H1 (cell line): ENCODE results near the gene CYP2B6. TPM values are rescaled to one million over a fixed set of nuclear protein-coding genes. Genes with fewer than 3 reads are reported as not detected.

Source experiments
- polyA plus RNA-seq, 7 experiments: library from polyadenylated mRNA; depleted of rRNA in 3 of 7; stranded (reverse) in 5 of 7; unstranded in 2 of 7; fragments of >200 nt in 5 of 7; fragments of 200-250 nt in 2 of 7; gene quantifications; 1 replicate in 5 of 7; 2 replicates in 1 of 7; 4 replicates in 1 of 7; pipeline versions ENCODE4 v1.2.1 to v1.2.3, GENCODE V29; 2011 to 2013; ENCODE audit warnings: missing spikeins in 2 of 7, mixed read lengths in 2 of 7
- total RNA-seq: library from RNA; stranded (reverse); fragmentation: NEBNext Ultra II Directional; extraction: Animal tissue kit (Norgen Biotek cat#: 25700); gene quantifications from 2 replicates; pipeline ENCODE4 v1.2.1, GENCODE V29; 2021

The CYP2B6 gene
- total and polyA plus RNA-seq, 2 of the 8 experiments (the other 6 are each of a cell fraction or from before 2014, with no cell fraction given) = 2.8 to 5.4 TPM

Other genes starting within 250 kb of the CYP2B6 start
- gene ACTMAP, start 240.8 kb upstream of the CYP2B6 start, total RNA-seq = 24.8 and 26.5 TPM in 2 replicates
- gene ACTMAP, start 240.8 kb upstream of the CYP2B6 start, polyA plus RNA-seq (2011; rRNA removed) = 24.1 and 30.3 TPM in 2 replicates
- 201 and 220 TPM in 2 replicates for gene SNRPA, start 240.1 kb upstream of the CYP2B6 start, total RNA-seq
- gene SNRPA, start 240.1 kb upstream of the CYP2B6 start, polyA plus RNA-seq (2011; rRNA removed) = 202 and 283 TPM in 2 replicates
- not detected in 2 replicates for gene MIA, start 215.8 kb upstream of the CYP2B6 start, total RNA-seq
- gene MIA, start 215.8 kb upstream of the CYP2B6 start, polyA plus RNA-seq (2011; rRNA removed) = not detected in 2 replicates
- gene RAB4B, start 213.0 kb upstream of the CYP2B6 start, total RNA-seq = 15.8 and 15.9 TPM in 2 replicates
- gene RAB4B, start 213.0 kb upstream of the CYP2B6 start, polyA plus RNA-seq (2011; rRNA removed) = 28.6 and 42.1 TPM in 2 replicates
- gene EGLN2, start 192.1 kb upstream of the CYP2B6 start, total RNA-seq = 101 and 103 TPM in 2 replicates
- 86.9 and 101 TPM in 2 replicates for gene EGLN2, start 192.1 kb upstream of the CYP2B6 start, polyA plus RNA-seq (2011; rRNA removed)
- not detected in 2 replicates for gene CYP2A6, start 140.8 kb upstream of the CYP2B6 start, total RNA-seq
- gene CYP2A6, start 140.8 kb upstream of the CYP2B6 start, polyA plus RNA-seq (2011; rRNA removed) = 0.33 and 0.46 TPM in 2 replicates
- 0.78 TPM in 1 of 2 replicates, not detected in the other for gene CYP2A7, start 109.1 kb upstream of the CYP2B6 start, total RNA-seq
- gene CYP2A7, start 109.1 kb upstream of the CYP2B6 start, polyA plus RNA-seq (2011; rRNA removed) = 0.23 and 0.35 TPM in 2 replicates
- gene CYP2A13, start 97.2 kb downstream of the CYP2B6 start, total RNA-seq = 0.60 and 0.78 TPM in 2 replicates
- gene CYP2A13, start 97.2 kb downstream of the CYP2B6 start, polyA plus RNA-seq (2011; rRNA removed) = 0.63 and 0.88 TPM in 2 replicates
- gene CYP2F1, start 123.2 kb downstream of the CYP2B6 start, total RNA-seq = 0.34 TPM in 1 of 2 replicates, not detected in the other
- gene CYP2F1, start 123.2 kb downstream of the CYP2B6 start, polyA plus RNA-seq (2011; rRNA removed) = 0.17 and 1.0 TPM in 2 replicates
- 245 and 267 TPM in 2 replicates for gene CYP2S1, start 201.9 kb downstream of the CYP2B6 start, total RNA-seq
- 97.9 and 210 TPM in 2 replicates for gene CYP2S1, start 201.9 kb downstream of the CYP2B6 start, polyA plus RNA-seq (2011; rRNA removed)
- 51.0 and 53.3 TPM in 2 replicates for gene AXL, start 227.9 kb downstream of the CYP2B6 start, total RNA-seq
- gene AXL, start 227.9 kb downstream of the CYP2B6 start, polyA plus RNA-seq (2011; rRNA removed) = 35.3 and 62.4 TPM in 2 replicates